Femur (tissue), 1 donor: ENCODE measurements around the gene LHCGR.

Experiments used
- DNase-seq: peaks from one replicate; pipeline ENCODE4 v3.0.0-alpha.2; 2017

LHCGR gene

GRCh38 chr2:48738806-48739205 is 16.7 kb downstream of the LHCGR start:
- no peak for DNase-seq

DNA sequence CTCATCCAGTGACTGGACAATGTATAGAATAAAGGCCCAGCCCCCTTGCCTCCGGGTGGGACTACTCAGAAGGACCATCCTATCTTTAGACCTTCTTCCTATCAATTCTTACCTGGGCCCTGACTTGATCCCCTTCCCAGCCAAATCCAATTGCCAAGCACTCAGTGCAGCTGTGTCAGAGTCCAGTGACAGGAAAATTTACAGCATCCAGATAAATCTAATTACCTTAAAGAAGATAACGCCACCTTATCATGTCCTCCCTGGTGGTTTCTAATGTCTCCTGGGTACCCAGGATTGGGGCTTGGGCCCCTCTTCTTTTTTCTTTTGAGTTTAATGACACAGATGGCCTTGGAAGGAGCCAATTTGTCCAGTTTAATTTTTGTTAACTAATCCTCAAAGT is 19.3 kb downstream of the LHCGR start:
- DNase-seq = no peak

- DNase-seq = no peak
Observed at GRCh38 chr2:48734576-48735303, 20.8 kb downstream of the LHCGR start.

DNA sequence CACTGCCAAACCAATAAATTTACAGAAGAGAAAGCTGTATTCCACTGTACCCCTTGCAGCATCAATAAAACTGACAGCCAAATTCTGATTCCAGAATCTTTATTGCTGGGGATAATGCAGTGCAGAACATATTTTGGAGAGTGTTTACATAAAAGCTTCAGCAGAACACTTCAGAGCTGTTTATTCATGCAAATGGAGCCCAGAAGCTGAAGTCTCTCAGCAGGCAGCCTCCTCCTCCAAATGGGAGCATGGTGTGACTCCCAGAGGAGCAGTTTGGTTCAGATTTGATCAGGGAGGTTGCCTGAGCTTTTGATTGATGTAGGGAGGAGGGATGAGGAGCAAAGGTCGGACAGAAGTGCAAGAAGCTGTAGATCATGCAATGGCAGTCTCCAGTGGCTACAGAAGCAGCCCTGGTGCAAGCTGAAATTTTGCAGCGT is 22.4 kb downstream of the LHCGR start:
- no peak for DNase-seq

GRCh38 chr2:48728840-48729239 is 26.7 kb downstream of the LHCGR start:
- no peak for DNase-seq

DNA sequence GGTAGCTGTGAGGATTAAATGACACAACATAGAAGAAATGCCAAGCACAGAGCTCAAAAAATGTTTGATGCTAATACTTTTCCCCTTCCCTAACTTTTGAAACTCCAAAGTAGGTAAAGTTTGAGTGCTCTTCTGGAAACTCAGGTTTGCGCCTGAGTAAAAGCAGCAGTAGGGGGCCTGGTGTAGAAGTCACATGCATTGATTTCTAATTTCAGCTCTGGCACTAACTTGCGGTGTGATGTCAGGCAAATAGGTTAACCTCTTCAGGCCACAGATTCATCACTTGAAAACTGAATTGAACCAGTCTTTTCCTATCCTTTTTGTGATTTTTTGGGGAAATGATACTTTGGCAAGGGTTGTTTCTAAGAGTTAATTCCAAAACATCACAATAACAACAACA is 27.2 kb downstream of the LHCGR start:
- DNase-seq = no peak

GRCh38 chr2:48727560-48727959 is 28.0 kb downstream of the LHCGR start:
- no peak for DNase-seq

- DNase-seq = no peak
Observed at GRCh38 chr2:48725696-48726494, 29.6 kb downstream of the LHCGR start.

DNA sequence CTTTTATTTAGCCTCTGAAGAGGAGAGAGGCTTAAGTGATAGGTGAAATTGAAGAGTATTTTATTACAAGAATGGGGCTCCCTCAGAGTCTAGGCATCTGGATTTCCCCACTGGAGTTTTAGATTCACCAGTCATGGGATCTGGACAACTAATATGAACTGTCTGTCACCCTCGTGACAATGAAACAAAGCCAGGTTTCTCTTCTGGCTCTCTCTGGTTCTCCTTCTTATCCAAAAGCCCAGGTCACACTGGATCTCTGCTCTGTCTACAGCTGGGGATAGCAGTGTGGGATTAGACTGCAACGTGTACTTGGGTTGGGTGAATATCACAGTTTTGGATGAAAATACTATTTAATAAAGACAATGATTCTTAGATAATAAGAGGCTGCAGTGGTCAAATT is 31.2 kb downstream of the LHCGR start:
- DNase-seq = no peak

- no peak for DNase-seq
Observed at GRCh38 chr2:48723129-48723528, 32.4 kb downstream of the LHCGR start.

- no peak for DNase-seq
Observed at GRCh38 chr2:48722391-48722790, 33.1 kb downstream of the LHCGR start.

- DNase-seq = no peak
Observed at GRCh38 chr2:48721158-48721557, 34.4 kb downstream of the LHCGR start.

GRCh38 chr2:48719480-48720177 is 35.9 kb downstream of the LHCGR start:
- no peak for DNase-seq

GRCh38 chr2:48717846-48718245 is 37.7 kb downstream of the LHCGR start:
- no peak for DNase-seq

DNA sequence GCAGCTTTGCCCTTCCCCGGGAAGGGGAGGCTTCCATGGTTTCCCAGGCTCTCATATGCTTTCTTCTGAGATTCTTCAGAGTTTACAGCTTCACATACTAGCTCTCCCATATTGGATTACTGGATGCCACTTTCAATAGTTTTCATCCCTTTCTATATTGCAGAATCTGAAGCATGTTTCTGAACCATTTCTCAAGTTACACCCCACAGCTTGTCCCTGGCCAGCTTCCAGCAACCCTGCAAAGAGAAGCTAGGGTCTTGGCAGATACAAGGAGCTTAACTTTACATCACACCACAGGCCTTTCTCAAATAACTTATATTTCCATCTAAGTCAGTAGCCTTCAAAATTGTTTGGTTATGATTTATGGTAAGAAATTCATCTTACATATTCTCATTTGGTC is 39.6 kb downstream of the LHCGR start:
- no peak for DNase-seq

DNA sequence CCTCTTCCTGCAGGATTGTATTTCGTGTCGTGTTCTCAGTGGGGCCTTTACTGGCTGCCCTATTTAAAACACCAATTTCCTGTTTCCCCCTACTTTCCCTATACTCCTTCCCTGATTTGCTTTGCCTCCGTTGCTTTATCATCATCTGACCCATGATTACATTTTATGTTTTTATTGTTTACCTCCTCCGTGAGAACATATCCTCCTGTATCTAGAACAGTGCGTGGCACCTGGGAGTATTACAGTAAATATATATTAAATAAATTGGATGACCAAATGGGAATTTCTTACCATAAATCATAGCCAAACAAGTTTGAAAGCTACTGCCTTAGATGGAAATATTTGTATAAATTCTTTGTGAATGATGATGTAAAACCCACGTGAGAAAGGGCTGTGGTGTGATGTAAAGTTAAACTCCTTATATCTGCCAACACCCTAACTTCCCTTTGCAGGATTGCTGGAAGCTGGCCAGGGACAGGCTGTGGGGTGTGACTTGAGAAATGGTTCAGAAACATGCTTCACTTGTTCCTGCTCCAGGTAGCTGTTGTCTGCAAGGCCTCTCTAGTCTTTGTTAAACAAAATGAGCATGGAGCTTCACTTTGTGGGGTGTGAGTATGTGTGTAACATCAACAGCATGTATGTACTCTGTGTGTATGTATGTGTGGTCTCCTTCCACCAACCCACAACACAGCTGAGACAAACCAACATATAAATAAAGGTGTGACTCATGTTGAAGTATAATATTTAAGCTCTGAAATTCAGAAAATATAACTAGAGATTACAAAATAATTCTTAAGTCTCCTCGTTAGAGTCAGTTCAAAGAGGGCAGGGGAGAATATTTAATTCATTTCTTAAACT is 40.3 kb downstream of the LHCGR start:
- peak; percentile 30 for DNase-seq

GRCh38 chr2:48714245-48714644 is 41.3 kb downstream of the LHCGR start:
- no peak for DNase-seq

DNA sequence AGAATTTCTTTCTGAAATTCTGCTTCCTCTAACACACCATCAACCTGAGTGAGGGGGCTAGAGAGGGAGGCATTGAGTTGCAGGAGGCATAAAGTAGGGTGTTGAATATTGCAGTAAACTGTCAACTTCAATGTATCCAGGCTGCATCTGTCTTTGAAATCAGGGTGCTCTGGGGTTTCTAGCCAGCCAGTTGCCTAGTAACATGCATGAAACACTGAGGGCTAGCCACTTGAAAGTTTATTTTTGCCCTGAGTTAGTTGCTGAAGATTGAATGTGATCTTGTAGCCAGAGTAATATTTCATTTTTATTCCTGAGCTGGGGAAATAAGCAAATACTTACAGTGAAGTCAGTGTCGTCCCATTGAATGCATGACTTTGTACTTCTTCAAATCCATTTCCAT is 41.9 kb downstream of the LHCGR start:
- peak; percentile 31 for DNase-seq

DNA sequence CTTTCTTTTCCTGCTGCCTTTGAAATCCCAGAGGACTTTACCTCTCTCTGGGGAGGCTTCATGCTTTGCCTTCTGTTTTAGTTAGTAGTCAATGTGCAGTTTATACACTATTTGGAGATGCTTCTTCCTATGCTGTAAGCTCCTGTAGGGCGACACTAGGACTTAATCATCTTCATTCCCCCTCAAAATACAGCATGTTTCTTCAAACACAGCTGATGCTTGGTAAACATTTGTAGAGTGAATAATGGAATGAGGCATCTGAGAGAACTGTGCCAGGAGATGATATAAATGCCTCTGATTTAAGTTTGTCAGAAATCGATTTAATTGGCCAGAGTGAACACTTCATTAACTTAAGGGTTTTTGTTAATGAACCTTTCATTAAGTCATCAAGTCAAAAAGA is 43.4 kb downstream of the LHCGR start:
- DNase-seq = no peak

DNA sequence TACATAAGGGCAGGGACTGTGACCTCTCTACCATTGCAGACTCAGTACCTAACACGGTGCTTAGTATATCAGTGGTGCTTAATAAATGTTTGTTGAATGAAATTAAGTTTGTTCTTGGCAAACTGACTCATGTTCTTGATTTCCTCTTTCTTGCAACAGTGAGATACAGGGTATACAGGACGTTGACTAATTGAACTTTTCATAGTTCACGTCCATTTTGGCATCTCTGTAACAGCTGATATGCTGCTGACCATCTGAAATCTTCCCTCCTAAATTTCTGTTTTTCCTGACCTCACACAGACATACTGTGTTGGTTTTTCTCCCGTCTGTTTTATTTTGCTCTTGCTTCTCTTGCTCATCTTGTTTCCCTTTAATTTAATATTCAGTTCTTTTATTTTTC is 44.2 kb downstream of the LHCGR start:
- no peak for DNase-seq

DNA sequence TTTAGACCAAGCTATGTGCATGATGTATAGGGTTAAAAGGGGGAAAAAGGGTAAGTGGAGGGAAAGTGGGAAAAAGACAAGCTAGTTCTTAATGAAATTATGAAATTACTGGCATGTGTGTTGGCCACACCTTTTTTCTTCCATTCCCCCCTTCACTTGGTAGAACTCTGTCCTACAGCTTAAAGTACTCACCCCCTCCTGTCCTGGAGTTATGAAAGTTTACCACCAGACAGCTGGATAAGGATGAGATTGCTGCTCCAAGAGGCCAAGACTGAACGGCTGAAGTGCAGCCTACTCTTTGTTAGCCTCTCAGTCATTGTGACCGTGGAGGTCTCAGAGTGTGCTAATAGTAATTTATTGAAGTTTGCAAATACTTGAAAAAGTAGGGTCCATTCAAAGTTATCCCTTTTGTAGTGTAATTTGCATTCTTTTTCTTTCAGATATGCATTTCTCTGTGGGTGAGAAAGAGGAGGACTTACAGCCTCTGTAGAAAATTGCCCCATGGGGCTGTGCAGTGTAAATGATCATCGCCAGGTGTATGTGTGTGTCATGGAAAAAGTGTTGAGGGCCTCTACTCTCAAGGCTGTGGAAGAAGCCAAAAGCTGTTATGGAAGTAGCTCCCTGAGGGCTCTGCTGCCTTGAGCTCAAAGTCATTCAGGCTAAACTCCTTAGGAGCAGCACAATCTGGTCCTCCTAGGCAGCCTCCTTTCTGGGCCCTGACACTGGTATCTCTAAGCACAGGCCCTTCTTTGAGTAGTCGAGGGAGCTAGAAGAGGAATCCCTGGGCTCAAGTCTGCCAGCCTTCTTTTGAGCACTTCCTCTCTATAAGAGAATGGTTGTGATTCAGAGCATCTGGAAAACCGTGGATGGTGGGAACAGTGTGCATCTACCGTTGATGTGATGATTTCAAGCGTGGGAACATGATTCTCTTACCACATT is 46.2 kb downstream of the LHCGR start:
- no peak for DNase-seq

- DNase-seq = no peak
Observed at GRCh38 chr2:48707466-48707865, 48.1 kb downstream of the LHCGR start.
